Measurements from ENCODE around the gene RBMS3. TPM values are rescaled to one million over a fixed set of nuclear protein-coding genes. Genes with fewer than 3 reads are reported as not detected.
"Not testable (repeated sequence)": the region's sequence is repeated elsewhere in the genome, so short reads cannot be mapped to it uniquely, and the experiment has no call there.

The RBMS3 gene
- total RNA-seq, 6 donors from 2014 or later: 39.8 to 102 (median 57.2) TPM

DNA sequence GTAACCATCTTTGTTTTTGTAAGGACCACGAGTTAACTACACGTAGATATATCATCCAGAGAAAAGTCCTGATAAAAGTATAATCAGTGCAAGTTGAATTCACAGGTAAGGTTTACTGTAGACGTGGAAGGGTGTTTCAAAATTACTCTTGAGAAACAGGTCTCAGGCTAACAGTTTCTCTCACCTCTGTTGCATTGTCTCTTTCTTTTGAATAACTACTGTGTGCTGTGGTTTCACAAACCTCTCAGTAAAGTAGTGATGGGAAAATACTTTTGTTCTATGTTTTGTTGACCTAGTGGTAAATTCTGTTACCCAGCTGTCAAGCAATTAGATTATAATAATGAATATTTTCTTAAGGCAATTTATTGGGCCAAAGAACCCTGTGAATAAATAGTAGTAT is 75.2 kb downstream of the RBMS3 start:
- no peaks in the 10 kb centered on the region for H3K36me3 ChIP-seq
- H3K4me3 ChIP-seq: no peak overlapping the region
- WGBS, 2 donors: 87 to 91% methylated on average over 3 of the region's 3 CpGs
- H3K27me3 ChIP-seq: no peaks in the 10 kb centered on the region
- peaks cover 0 to 14% (median 6%) of the 10 kb centered on the region in 4 donors for H3K4me1 ChIP-seq
- no peaks in the 10 kb centered on the region for H3K9me3 ChIP-seq
- TF ChIP-seq, protein P1, sequence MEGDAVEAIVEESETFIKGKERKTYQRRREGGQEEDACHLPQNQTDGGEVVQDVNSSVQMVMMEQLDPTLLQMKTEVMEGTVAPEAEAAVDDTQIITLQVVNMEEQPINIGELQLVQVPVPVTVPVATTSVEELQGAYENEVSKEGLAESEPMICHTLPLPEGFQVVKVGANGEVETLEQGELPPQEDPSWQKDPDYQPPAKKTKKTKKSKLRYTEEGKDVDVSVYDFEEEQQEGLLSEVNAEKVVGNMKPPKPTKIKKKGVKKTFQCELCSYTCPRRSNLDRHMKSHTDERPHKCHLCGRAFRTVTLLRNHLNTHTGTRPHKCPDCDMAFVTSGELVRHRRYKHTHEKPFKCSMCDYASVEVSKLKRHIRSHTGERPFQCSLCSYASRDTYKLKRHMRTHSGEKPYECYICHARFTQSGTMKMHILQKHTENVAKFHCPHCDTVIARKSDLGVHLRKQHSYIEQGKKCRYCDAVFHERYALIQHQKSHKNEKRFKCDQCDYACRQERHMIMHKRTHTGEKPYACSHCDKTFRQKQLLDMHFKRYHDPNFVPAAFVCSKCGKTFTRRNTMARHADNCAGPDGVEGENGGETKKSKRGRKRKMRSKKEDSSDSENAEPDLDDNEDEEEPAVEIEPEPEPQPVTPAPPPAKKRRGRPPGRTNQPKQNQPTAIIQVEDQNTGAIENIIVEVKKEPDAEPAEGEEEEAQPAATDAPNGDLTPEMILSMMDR (IDR thresholded peaks at IDR 0.05): no peak
- TF ChIP-seq EP300 (IDR thresholded peaks at IDR 0.05) (no peak), POLR2AphosphoS5 (IDR thresholded peaks at IDR 0.05) (no peak), POLR2A (IDR thresholded peaks at IDR 0.05) (no peak)
- no peak overlapping the region for H3K27ac ChIP-seq
- ATAC-seq (ENCODE audit: low FRiP score in 2 of 2) (no peak), DNase-seq (no peak)

DNA sequence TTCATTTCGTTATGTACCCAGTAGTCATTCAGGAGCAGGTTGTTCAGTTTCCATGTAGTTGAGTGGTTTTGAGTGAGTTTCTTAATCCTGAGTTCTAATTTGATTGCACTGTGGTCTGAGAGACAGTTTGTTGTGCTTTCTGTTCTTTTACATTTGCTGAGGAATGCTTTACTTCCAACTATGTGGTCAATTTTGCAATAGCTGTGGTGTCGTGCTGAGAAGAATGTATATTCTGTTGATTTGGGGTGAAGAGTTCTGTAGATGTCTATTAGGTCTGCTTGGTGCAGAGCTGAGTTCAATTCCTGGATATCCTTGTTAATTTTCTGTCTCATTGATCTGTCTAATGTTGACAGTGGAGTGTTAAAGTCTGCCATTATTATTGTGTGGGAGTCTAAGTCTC is 79.4 kb downstream of the RBMS3 start:
- ATAC-seq (ENCODE audit: low FRiP score in 2 of 2); H3K9me3 ChIP-seq; H3K36me3 ChIP-seq; H3K27me3 ChIP-seq; H3K27ac ChIP-seq; H3K4me1 ChIP-seq; H3K4me3 ChIP-seq; DNase-seq: not testable (repeated sequence)
- 64 to 69% methylated on average over 2 of the region's 2 CpGs for whole genome bisulfite sequencing, 2 donors

DNA sequence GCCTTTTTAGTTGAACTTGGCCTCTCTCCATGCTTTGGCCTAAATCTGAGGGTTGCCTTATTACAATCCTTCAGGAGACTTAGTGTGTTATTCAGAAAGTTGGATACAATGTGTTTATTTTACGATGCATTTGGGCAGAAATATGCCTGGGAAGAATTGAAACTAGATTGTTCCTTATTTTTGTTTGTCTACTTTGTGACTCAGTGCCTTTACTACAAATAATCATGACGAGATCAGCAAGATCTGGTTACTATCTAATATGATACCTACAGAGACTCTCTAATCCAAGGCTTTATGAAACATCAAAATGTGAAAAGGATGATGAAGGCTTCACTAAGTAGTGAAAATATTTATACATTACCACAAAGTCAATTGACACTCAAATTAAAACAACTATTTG is 82.2 kb downstream of the RBMS3 start:
- ATAC-seq (ENCODE audit: low FRiP score in 2 of 2) (no peak), DNase-seq (no peak)
- H3K27me3 ChIP-seq: no peaks in the 10 kb centered on the region
- no peaks in the 10 kb centered on the region for H3K36me3 ChIP-seq
- H3K4me3 ChIP-seq: no peak overlapping the region
- TF ChIP-seq EP300 (IDR thresholded peaks at IDR 0.05) (no peak), POLR2A (IDR thresholded peaks at IDR 0.05) (no peak), POLR2AphosphoS5 (IDR thresholded peaks at IDR 0.05) (no peak)
- TF ChIP-seq, protein P1 (IDR thresholded peaks at IDR 0.05): no peak
- H3K27ac ChIP-seq: no peak overlapping the region
- 73 to 86% methylated on average over 2 of the region's 2 CpGs for WGBS, 2 donors
- no peaks in the 10 kb centered on the region for H3K4me1 ChIP-seq
- no peaks in the 10 kb centered on the region for H3K9me3 ChIP-seq

DNA sequence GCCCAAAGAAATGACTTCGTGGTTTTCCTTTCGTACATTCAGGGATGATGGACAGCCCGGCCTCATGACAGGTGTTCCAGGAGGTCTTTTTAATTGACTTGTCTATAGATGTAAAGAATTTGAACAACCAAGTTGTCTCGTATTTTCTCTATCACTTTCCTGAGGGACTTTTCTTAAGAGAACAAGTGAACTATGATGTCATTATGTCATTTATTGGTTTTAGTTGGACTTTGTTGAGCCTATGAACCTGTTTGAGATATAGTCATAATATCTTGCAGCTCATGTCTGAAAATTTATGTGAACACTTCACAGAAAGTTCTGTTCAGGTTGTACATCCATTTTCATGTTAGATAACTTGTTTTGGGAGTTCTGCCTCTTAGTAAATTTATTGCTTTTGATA is 89.2 kb downstream of the RBMS3 start:
- no peak for DNase-seq
- Histone ChIP-seq H3K9me3 (no peaks in the 10 kb centered on the region), H3K27me3 (no peaks in the 10 kb centered on the region), H3K4me1 (peaks cover 0 to 13% (median 3%) of the 10 kb centered on the region in 4 donors), H3K4me3 (no peak overlapping the region), H3K36me3 (no peaks in the 10 kb centered on the region), H3K27ac (no peak overlapping the region)
- TF ChIP-seq POLR2AphosphoS5 (IDR thresholded peaks at IDR 0.05): no peak
- no peak for TF ChIP-seq POLR2A (IDR thresholded peaks at IDR 0.05)
- TF ChIP-seq, protein P1 (IDR thresholded peaks at IDR 0.05): no peak
- no peak for TF ChIP-seq EP300 (IDR thresholded peaks at IDR 0.05)
- WGBS, 2 donors: 83 to 89% methylated on average over 4 of the region's 4 CpGs
- no peak for ATAC-seq (ENCODE audit: low FRiP score in 2 of 2)

DNA sequence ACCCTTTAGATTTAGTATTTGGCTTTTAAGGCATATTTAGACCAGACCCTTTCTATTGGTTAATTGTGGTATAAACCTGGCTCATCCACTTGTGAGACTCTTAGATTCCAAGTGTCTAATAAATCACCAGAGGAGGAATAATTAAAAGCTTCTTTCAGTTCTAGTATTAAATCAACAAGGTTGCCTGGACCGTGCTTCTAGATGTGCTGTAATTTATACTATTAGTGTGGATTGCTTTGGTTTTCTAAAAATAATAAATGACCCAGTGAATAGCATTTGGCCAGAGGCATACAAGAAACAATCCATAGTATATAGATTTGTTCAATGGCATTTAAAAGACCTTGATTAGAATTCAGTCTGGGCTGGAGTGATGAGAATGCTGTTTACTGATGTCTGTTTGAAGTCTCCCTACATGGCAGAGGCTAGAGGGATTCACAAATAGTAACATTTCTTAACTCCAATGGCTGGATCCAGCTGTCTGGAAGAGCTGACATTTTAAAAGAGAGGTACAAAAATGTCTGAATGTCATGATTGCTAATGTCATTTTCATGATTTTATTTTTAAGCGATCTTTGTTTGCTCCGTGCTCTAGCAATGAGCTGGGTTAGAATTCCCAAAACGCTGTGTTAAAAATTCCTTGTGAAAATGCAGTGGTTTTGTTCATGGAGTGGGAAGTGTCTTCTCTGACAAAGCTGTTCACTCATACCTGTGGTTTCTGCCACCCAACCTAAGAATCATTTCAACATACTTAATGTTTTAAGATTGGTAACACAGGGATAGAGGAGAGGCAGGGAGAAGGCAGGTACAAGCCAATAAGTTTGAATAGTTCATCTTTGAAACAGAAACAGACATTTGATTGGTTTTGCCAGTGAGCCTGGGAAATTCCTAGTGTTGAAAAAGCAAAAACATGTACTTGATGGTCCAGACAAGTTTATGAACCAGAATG is 89.9 kb downstream of the RBMS3 start:
- DNase-seq (no peak), ATAC-seq (ENCODE audit: low FRiP score in 2 of 2) (no peak)
- Histone ChIP-seq H3K27ac (no peak overlapping the region), H3K4me3 (no peak overlapping the region), H3K4me1 (peaks cover 0 to 13% (median 3%) of the 10 kb centered on the region in 4 donors), H3K27me3 (no peaks in the 10 kb centered on the region), H3K36me3 (no peaks in the 10 kb centered on the region), H3K9me3 (no peaks in the 10 kb centered on the region)
- WGBS, 2 donors: 64 to 79% methylated on average over 4 of the region's 4 CpGs
- TF ChIP-seq, protein P1 (IDR thresholded peaks at IDR 0.05): no peak
- no peak for TF ChIP-seq POLR2AphosphoS5 (IDR thresholded peaks at IDR 0.05)
- TF ChIP-seq EP300 (IDR thresholded peaks at IDR 0.05): no peak

Measured in upper lobe of left lung (tissue), 6 donors.